ENCODE data around the gene GFOD1. TPM values are rescaled to one million over a fixed set of nuclear protein-coding genes. Genes with fewer than 3 reads are reported as not detected.

The GFOD1 gene
- total and polyA plus RNA-seq, 10 donors: 3.4 to 54.0 (median 32.5) TPM

- no peak overlapping the region for H3K4me3 ChIP-seq
- no peak for DNase-seq
- no peak overlapping the region for H3K27ac ChIP-seq
- no peaks in the 10 kb centered on the region for H3K27me3 ChIP-seq (replicated peaks in 1 of 7)
- 61 to 82% (median 67%) methylated on average over 5 of the region's 5 CpGs for WGBS, 5 donors
- H3K9me3 ChIP-seq: no peaks in the 10 kb centered on the region
- H3K4me1 ChIP-seq: peaks cover 16 to 71% (median 36%) of the 10 kb centered on the region in 6 donors
- intact Hi-C loops (cut with DNase I; ENCODE audit: low total_unique reads): no loop called here
- peaks cover 0 to 20% (median 0%) of the 10 kb centered on the region in 6 donors for H3K36me3 ChIP-seq
- TF ChIP-seq POLR2AphosphoS5 (IDR thresholded peaks at IDR 0.05) (no peak), POLR2A (IDR thresholded peaks at IDR 0.05) (no peak)
- TF ChIP-seq, protein P1, sequence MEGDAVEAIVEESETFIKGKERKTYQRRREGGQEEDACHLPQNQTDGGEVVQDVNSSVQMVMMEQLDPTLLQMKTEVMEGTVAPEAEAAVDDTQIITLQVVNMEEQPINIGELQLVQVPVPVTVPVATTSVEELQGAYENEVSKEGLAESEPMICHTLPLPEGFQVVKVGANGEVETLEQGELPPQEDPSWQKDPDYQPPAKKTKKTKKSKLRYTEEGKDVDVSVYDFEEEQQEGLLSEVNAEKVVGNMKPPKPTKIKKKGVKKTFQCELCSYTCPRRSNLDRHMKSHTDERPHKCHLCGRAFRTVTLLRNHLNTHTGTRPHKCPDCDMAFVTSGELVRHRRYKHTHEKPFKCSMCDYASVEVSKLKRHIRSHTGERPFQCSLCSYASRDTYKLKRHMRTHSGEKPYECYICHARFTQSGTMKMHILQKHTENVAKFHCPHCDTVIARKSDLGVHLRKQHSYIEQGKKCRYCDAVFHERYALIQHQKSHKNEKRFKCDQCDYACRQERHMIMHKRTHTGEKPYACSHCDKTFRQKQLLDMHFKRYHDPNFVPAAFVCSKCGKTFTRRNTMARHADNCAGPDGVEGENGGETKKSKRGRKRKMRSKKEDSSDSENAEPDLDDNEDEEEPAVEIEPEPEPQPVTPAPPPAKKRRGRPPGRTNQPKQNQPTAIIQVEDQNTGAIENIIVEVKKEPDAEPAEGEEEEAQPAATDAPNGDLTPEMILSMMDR (IDR thresholded peaks at IDR 0.05 in 8 of 11, conservative IDR thresholded peaks at IDR 0.05 in 3 of 11): no peak
These were observed 68.6 kb downstream of the GFOD1 start for GRCh38 chr6:13418844-13419243.

DNA sequence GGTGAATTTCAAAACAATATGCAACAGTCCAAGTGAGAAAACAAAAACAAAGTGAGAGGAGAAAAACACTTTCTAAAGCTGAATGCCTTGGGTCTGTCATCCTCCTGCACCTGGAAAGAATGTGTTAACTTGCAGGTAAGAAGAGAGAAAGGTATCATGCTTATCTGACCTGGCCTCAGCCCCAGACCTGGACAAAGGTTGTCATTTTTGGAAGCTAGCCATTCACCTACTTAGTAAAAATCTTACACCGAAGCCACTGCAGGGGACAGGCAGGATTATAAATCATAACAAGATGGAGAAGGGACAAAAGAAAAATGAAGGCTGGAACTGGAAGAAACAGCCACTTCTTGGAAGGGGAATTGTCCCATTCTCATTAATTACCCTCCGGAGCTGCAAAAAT is 69.4 kb downstream of the GFOD1 start:
- H3K4me1 ChIP-seq: peaks cover 16 to 71% (median 34%) of the 10 kb centered on the region in 6 donors
- 91 to 99% (median 95%) methylated on average over 2 of the region's 2 CpGs for WGBS, 5 donors
- intact Hi-C loops (cut with DNase I; ENCODE audit: low total_unique reads): no loop called here
- H3K27me3 ChIP-seq (replicated peaks in 1 of 7): no peaks in the 10 kb centered on the region
- no peaks in the 10 kb centered on the region for H3K9me3 ChIP-seq
- DNase-seq: no peak
- H3K4me3 ChIP-seq: no peak overlapping the region
- TF ChIP-seq POLR2AphosphoS5 (IDR thresholded peaks at IDR 0.05) (no peak), POLR2A (IDR thresholded peaks at IDR 0.05) (no peak)
- TF ChIP-seq, protein P1 (IDR thresholded peaks at IDR 0.05 in 8 of 11, conservative IDR thresholded peaks at IDR 0.05 in 3 of 11): no peak
- H3K36me3 ChIP-seq: peaks cover 0 to 20% (median 0%) of the 10 kb centered on the region in 6 donors
- H3K27ac ChIP-seq: no peak overlapping the region

DNA sequence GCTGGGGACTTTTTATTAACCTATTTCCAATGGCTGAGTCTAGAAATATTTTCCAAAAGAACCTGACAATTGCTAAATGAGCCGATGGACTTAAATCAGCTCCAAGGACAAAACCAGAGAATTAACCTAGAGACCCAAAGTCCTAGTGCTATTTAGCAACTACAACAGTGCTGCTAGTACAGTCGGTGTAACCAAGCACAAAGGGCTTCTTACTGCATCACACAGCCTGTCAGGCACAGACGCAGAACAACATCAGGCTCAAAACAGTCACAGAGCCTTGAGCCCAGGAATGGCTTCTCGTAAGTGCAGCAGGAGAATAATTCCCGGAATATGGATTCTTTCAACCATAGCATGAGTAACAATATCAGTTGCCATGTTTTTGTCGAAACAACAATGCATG is 70.0 kb downstream of the GFOD1 start:
- Histone ChIP-seq H3K27ac (no peak overlapping the region), H3K9me3 (no peaks in the 10 kb centered on the region), H3K4me1 (peaks cover 12 to 70% (median 32%) of the 10 kb centered on the region in 6 donors), H3K4me3 (no peak overlapping the region), H3K27me3 (replicated peaks in 1 of 7) (no peaks in the 10 kb centered on the region), H3K36me3 (peaks cover 0 to 20% (median 0%) of the 10 kb centered on the region in 6 donors)
- intact Hi-C loops (cut with DNase I; ENCODE audit: low total_unique reads): no loop called here
- WGBS, 5 donors: 80 to 96% (median 81%) methylated on average over 6 of the region's 6 CpGs
- DNase-seq: no peak
- TF ChIP-seq POLR2AphosphoS5 (IDR thresholded peaks at IDR 0.05): no peak
- TF ChIP-seq POLR2A (IDR thresholded peaks at IDR 0.05): no peak

DNA sequence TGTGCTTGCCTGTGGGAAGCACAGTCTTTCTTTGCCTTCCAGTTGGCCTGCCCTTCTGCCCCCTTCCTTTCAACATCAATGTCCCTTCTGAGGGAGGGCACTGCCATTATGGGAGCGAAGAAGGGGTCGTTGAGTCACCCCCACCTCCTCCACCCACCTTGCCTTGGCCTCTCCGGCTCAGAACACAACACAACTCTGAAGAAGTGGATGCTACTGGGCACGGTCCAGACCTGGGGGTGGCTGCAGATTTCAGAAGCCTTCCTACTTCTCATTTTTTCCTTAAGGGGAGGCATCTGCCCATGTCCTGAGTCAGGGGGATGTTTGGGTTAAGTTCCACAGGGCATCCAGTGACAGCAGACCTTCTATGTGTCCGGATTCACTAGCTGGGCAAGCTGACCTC is 72.1 kb downstream of the GFOD1 start:
- Histone ChIP-seq H3K9me3 (no peaks in the 10 kb centered on the region), H3K4me3 (no peak overlapping the region), H3K27me3 (replicated peaks in 1 of 7) (no peaks in the 10 kb centered on the region), H3K4me1 (peaks cover 2 to 70% (median 34%) of the 10 kb centered on the region in 6 donors), H3K27ac (no peak overlapping the region), H3K36me3 (peaks cover 0 to 20% (median 0%) of the 10 kb centered on the region in 6 donors)
- 74 to 80% (median 78%) methylated on average over 5 of the region's 5 CpGs for WGBS, 5 donors
- DNase-seq: no peak
- intact Hi-C loops (cut with DNase I; ENCODE audit: low total_unique reads): no loop called here
- TF ChIP-seq POLR2AphosphoS5 (IDR thresholded peaks at IDR 0.05) (no peak), POLR2A (IDR thresholded peaks at IDR 0.05) (no peak)
- TF ChIP-seq, protein P1 (IDR thresholded peaks at IDR 0.05 in 8 of 11, conservative IDR thresholded peaks at IDR 0.05 in 3 of 11): no peak
